ENCODE measurements around the gene EGFR. TPM values are rescaled to one million over a fixed set of nuclear protein-coding genes. Genes with fewer than 3 reads are reported as not detected.

EGFR gene
- total RNA-seq, 1 donor from 2014 or later = 62.7 TPM

- intact Hi-C loops (cut with DNase I) = no loop called here
- no peak for TF ChIP-seq CTCF (IDR thresholded peaks at IDR 0.05)
- DNase-seq (no peak), ATAC-seq (no peak)
- Histone ChIP-seq H3K4me3 (no peak overlapping the region), H3K4me1 (peaks cover 54% of the 10 kb centered on the region), H3K27me3 (ENCODE audit: low read depth) (no peaks in the 10 kb centered on the region), H3K9me3 (no peaks in the 10 kb centered on the region), H3K27ac (no peak overlapping the region), H3K36me3 (no peaks in the 10 kb centered on the region)
These were observed 61.3 kb downstream of the EGFR start for GRCh38 chr7:55080000-55080623.

- intact Hi-C loops (cut with DNase I) = no loop called here
- H3K36me3 ChIP-seq = no peaks in the 10 kb centered on the region
- H3K4me1 ChIP-seq = peaks cover 54% of the 10 kb centered on the region
- no peak for DNase-seq
- H3K27ac ChIP-seq = no peak overlapping the region
- no peak overlapping the region for H3K4me3 ChIP-seq
- H3K9me3 ChIP-seq = no peaks in the 10 kb centered on the region
- no peak for TF ChIP-seq CTCF (IDR thresholded peaks at IDR 0.05)
- ATAC-seq = peak; percentile 23 to 41
- no peaks in the 10 kb centered on the region for H3K27me3 ChIP-seq (ENCODE audit: low read depth)
These were observed 62.3 kb downstream of the EGFR start for GRCh38 chr7:55081068-55081467.

- peak in 1 of 2 donors; percentile 22 for ATAC-seq
- Histone ChIP-seq H3K4me1 (peaks cover 60% of the 10 kb centered on the region), H3K27me3 (ENCODE audit: low read depth) (no peaks in the 10 kb centered on the region), H3K9me3 (no peaks in the 10 kb centered on the region), H3K27ac (no peak overlapping the region), H3K36me3 (no peaks in the 10 kb centered on the region), H3K4me3 (no peak overlapping the region)
- intact Hi-C loops (cut with DNase I) = no loop called here
- no peak for TF ChIP-seq CTCF (IDR thresholded peaks at IDR 0.05)
- no peak for DNase-seq
These were observed 62.8 kb downstream of the EGFR start for GRCh38 chr7:55081472-55082227.

GRCh38 chr7:55082228-55082603, 63.4 kb downstream of the EGFR start:
- Histone ChIP-seq H3K36me3 (no peaks in the 10 kb centered on the region), H3K4me3 (no peak overlapping the region), H3K27ac (no peak overlapping the region), H3K4me1 (peaks cover 65% of the 10 kb centered on the region), H3K9me3 (no peaks in the 10 kb centered on the region), H3K27me3 (ENCODE audit: low read depth) (no peaks in the 10 kb centered on the region)
- no peak for ATAC-seq
- intact Hi-C loops (cut with DNase I) = no loop called here
- DNase-seq = no peak
- TF ChIP-seq CTCF (IDR thresholded peaks at IDR 0.05) = no peak

- H3K9me3 ChIP-seq = no peaks in the 10 kb centered on the region
- TF ChIP-seq CTCF (IDR thresholded peaks at IDR 0.05) = no peak
- ATAC-seq (no peak), DNase-seq (no peak)
- H3K27me3 ChIP-seq (ENCODE audit: low read depth) = no peaks in the 10 kb centered on the region
- no peak overlapping the region for H3K4me3 ChIP-seq
- H3K27ac ChIP-seq = no peak overlapping the region
- H3K4me1 ChIP-seq = peaks cover 62% of the 10 kb centered on the region
- no peaks in the 10 kb centered on the region for H3K36me3 ChIP-seq
- intact Hi-C loops (cut with DNase I) = no loop called here
These were observed 64.4 kb downstream of the EGFR start for GRCh38 chr7:55083206-55083605.
